Measurements from ENCODE around the gene BBC3. TPM values are rescaled to one million over a fixed set of nuclear protein-coding genes. Genes with fewer than 3 reads are reported as not detected.

BBC3 gene
- total and polyA plus RNA-seq, 2 of the 4 experiments (the other 2 are of a cell fraction) = 1.6 to 6.5 TPM

GRCh38 chr19:47273313-47274070 lies 42.5 kb upstream of the BBC3 start:
- BruUV-seq (replicated peaks) = no TSS peak
- in situ Hi-C loops (cut with MboI; ENCODE audit: low sequenced_read_pairs) (no loop called here), dilution Hi-C loops (cut with HindIII; ENCODE audit: low sequenced_read_pairs, unreplicated experiment) (no loop called here), intact Hi-C loops (cut with micrococcal nuclease) (loop anchor here (1.0 kb wide), 1 partner anchor 16 kb away; no protein-coding TSS in a partner anchor)
- CTCF ChIA-PET = no interaction called here
- peak overlapping the region; percentile 88 for H3K56ac ChIP-seq (ENCODE audit: extremely low read depth, insufficient read depth, low read length)
- peak overlapping the region; percentile 62 for H4K5ac ChIP-seq (ENCODE audit: low read depth, low read length)
- H3K9ac ChIP-seq (ENCODE audit: low read depth, low read length) = peak overlapping the region; percentile 85
- peak overlapping the region; percentile 94 for H3K27ac ChIP-seq (ENCODE audit: insufficient read depth, low read length)
- H2BK5ac ChIP-seq (ENCODE audit: low read depth, low read length, poor library complexity, severe bottlenecking) = peak overlapping the region; percentile 81
- peak overlapping the region; percentile 85 for H3K14ac ChIP-seq (replicated peaks; ENCODE audit: low read depth, low read length)
- POLR2A ChIA-PET (ENCODE audit: unreplicated experiment) = interaction anchor here (0.6 to 1.0 kb wide), 2 partner anchors 17 to 83 kb away, joined by 3 to 5 read pairs; no protein-coding TSS in a partner anchor
- peak overlapping the region; percentile 91 to 94 for H4K8ac ChIP-seq (ENCODE audit: low read depth in 2 of 2, low read length in 2 of 2)
- no peaks in the 10 kb centered on the region for H3K27me3 ChIP-seq (ENCODE audit: control insufficient read depth, insufficient read depth, low read length)
- H2BK15ac ChIP-seq (ENCODE audit: low read depth, low read length) = peak overlapping the region; percentile 37; the same call in 1 of the 3 replicates
- ATAC-seq (ENCODE audit: low read depth) (peak; percentile 74), DNase-seq (peak; percentile 90)
- peak overlapping the region; percentile 83 for H4K91ac ChIP-seq (ENCODE audit: insufficient read depth, low read depth, low read length)
- H3K4me2 ChIP-seq (ENCODE audit: low read depth, low read length) = peak overlapping the region; percentile 93
- no peaks in the 10 kb centered on the region for H3K9me3 ChIP-seq (ENCODE audit: control insufficient read depth, insufficient read depth, low read length)
- H3K4me3 ChIP-seq (ENCODE audit: insufficient read depth, low read depth, low read length) = peak overlapping the region; percentile 58
- 0% methylated on average over 2 of the region's 54 CpGs; no CpG with 5 or more reads in 1 of the 2 experiments for WGBS, 2 experiments (ENCODE audit: extremely low coverage in 2 of 2, insufficient read length in 1 of 2)
- H2AFZ ChIP-seq (replicated peaks; ENCODE audit: low read length, poor library complexity) = peak overlapping the region; percentile 90
- peak overlapping the region; percentile 98 for H2AK9ac ChIP-seq (replicated peaks; ENCODE audit: low read depth, low read length, poor library complexity)
- H3K23ac ChIP-seq (ENCODE audit: low read depth, low read length) = peak overlapping the region; percentile 86
- peaks cover 14% of the 10 kb centered on the region for H3K4me1 ChIP-seq (ENCODE audit: control insufficient read depth, insufficient read depth, low read length)
- H2BK20ac ChIP-seq (ENCODE audit: low read depth, low read length) = no peak overlapping the region
- peaks cover 13% of the 10 kb centered on the region for H3K9me1 ChIP-seq (ENCODE audit: insufficient read depth, low read length)
- peak overlapping the region; percentile 51 for H2BK120ac ChIP-seq (ENCODE audit: low read depth, low read length)
- H3K18ac ChIP-seq (ENCODE audit: low read depth, low read length) = peak overlapping the region; percentile 48; the same call in 1 of the 2 replicates
- peaks cover 3 to 37% of the 10 kb centered on the region in 2 experiments; a peak in 3 of 4 replicates for H3K79me1 ChIP-seq (ENCODE audit: low read depth in 1 of 2, low read length in 2 of 2)
- H3K4ac ChIP-seq (ENCODE audit: low read depth, low read length) = peak overlapping the region; percentile 90
- H4K20me1 ChIP-seq (ENCODE audit: insufficient read depth, low read length) = peaks cover 20% of the 10 kb centered on the region
- H2AK5ac ChIP-seq (ENCODE audit: low read depth, low read length) = peak overlapping the region; percentile 83
- H3K36me3 ChIP-seq (ENCODE audit: control insufficient read depth, insufficient read depth, low read length) = peaks cover 27% of the 10 kb centered on the region
- TF ChIP-seq CTCF (conservative IDR thresholded peaks at IDR 0.05; ENCODE audit: low read depth, low read length) = 0 out of 2 replicates have a peak, but pooled peaks have one; percentile 16
- TF ChIP-seq RFX5 (IDR thresholded peaks at IDR 0.05; ENCODE audit: low read depth, low read length) = no peak
- TF ChIP-seq ELK1 (IDR thresholded peaks at IDR 0.05; ENCODE audit: borderline replicate concordance, low read depth, low read length) = no peak
- no peak for TF ChIP-seq MXI1 (IDR thresholded peaks at IDR 0.05; ENCODE audit: borderline replicate concordance, low read depth, low read length)
- peak; percentile 43 for TF ChIP-seq MAFK (IDR thresholded peaks at IDR 0.05; ENCODE audit: low read depth, low read length)
- TF ChIP-seq NFE2L2 (IDR thresholded peaks at IDR 0.05; ENCODE audit: low read depth, low read length) = no peak
- TF ChIP-seq SMC3 (IDR thresholded peaks at IDR 0.05; ENCODE audit: low read depth, low read length) = no peak
- peak; percentile 71; the same call in 1 of the 2 replicates for TF ChIP-seq MAZ (IDR thresholded peaks at IDR 0.05; ENCODE audit: borderline replicate concordance, low read depth, low read length)
- peak; percentile 79; the same call in 1 of the 2 replicates for TF ChIP-seq CHD1 (IDR thresholded peaks at IDR 0.05; ENCODE audit: low read depth, low read length)
- peak; percentile 70 for TF ChIP-seq BHLHE40 (IDR thresholded peaks at IDR 0.05; ENCODE audit: low read depth, low read length)
- TF ChIP-seq POLR2A (IDR thresholded peaks at IDR 0.05; ENCODE audit: low read depth, low read length) = peak; percentile 84
- TF ChIP-seq CEBPB (IDR thresholded peaks at IDR 0.05; ENCODE audit: low read depth, low read length) = 0 out of 2 replicates have a peak, but pooled peaks have one; percentile 9
- no peak for TF ChIP-seq RCOR1 (IDR thresholded peaks at IDR 0.05; ENCODE audit: insufficient replicate concordance, low read length)
- no peak for TF ChIP-seq RAD21 (IDR thresholded peaks at IDR 0.05; ENCODE audit: low read length)
- TF ChIP-seq FOS (IDR thresholded peaks at IDR 0.05; ENCODE audit: low read depth, low read length) = no peak
